Naive thymus-derived CD4-positive, alpha-beta T cell (primary cell): ENCODE results near the gene FTCDNL1. TPM values are rescaled to one million over a fixed set of nuclear protein-coding genes. Genes with fewer than 3 reads are reported as not detected.

Experiments used
- ATAC-seq: fragments of 150-1000 bp; cut with Tn5 transposase; 2 replicates; pipeline ENCODE4 v1.10.0; 2021; ENCODE audit warnings: mild to moderate bottlenecking, moderate library complexity
- CTCF ChIA-PET: fragments of 350-600 bp; sonication (Branson Sonifier 250); formaldehyde crosslinking; loops from one replicate; lab custom pipeline; 2021; ENCODE audit warnings: antibody characterized with exemption; lab: Charles Lee
- POLR2A ChIA-PET: fragments of 350-600 bp; sonication (Branson Sonifier 250); formaldehyde crosslinking; loops from one replicate; lab custom pipeline; 2021; ENCODE audit warnings: antibody characterized with exemption, inconsistent platforms; lab: Charles Lee
- DNase-seq, 9 donors: peaks; one replicate each; pipeline versions ENCODE4 v3.0.0 to v3.0.0-alpha.2; 2020 to 2022; ENCODE audit warnings: mixed read lengths in 1 of 9
- H3K27ac ChIP-seq: one replicate; pipeline ENCODE4 v1.7.0; 2013; ENCODE audit warnings: mild to moderate bottlenecking, low read depth, low read length, moderate library complexity
- H3K27me3 ChIP-seq, 2 donors: one replicate each; pipeline ENCODE4 v1.7.0; 2013; ENCODE audit warnings: low read length in 2 of 2, mild to moderate bottlenecking in 2 of 2, moderate library complexity in 2 of 2; ENCODE audit not compliant: control insufficient read depth in 2 of 2, insufficient read depth in 2 of 2
- H3K36me3 ChIP-seq, 3 experiments: 1 replicate in 2 of 3; 2 replicates in 1 of 3; pipeline ENCODE4 v1.7.0; 2013; ENCODE audit warnings: low read length in 3 of 3, mild to moderate bottlenecking in 3 of 3, moderate library complexity in 1 of 3; ENCODE audit not compliant: insufficient read depth in 3 of 3, control insufficient read depth in 2 of 3
- H3K4me1 ChIP-seq, 2 donors: one replicate each; pipeline ENCODE4 v1.7.0; 2013; ENCODE audit warnings: low read length in 2 of 2, mild to moderate bottlenecking in 2 of 2, moderate library complexity in 1 of 2; ENCODE audit not compliant: control insufficient read depth in 2 of 2, insufficient read depth in 2 of 2
- H3K4me3 ChIP-seq: 2 replicates; pipeline ENCODE4 v1.7.0; 2013; ENCODE audit warnings: mild to moderate bottlenecking, low read length
- H3K9me3 ChIP-seq, 3 experiments: 1 replicate in 2 of 3; 2 replicates in 1 of 3; pipeline ENCODE4 v1.7.0; 2013; ENCODE audit warnings: low read length in 3 of 3; ENCODE audit not compliant: control insufficient read depth in 2 of 3
- H3K27ac Mint-ChIP-seq, 9 donors: one replicate each; pipeline ENCODE4 v1.8.0; 2020 to 2022; ENCODE audit warnings: mixed read lengths in 9 of 9, mild to moderate bottlenecking in 8 of 9, moderate library complexity in 5 of 9, inconsistent platforms in 2 of 9
- H3K27me3 Mint-ChIP-seq, 5 donors: one replicate each; pipeline ENCODE4 v1.8.0; 2021 to 2022; ENCODE audit warnings: mixed read lengths in 5 of 5, mild to moderate bottlenecking in 1 of 5
- H3K36me3 Mint-ChIP-seq, 5 donors: one replicate each; pipeline ENCODE4 v1.8.0; 2020 to 2022; ENCODE audit warnings: mixed read lengths in 5 of 5, mild to moderate bottlenecking in 3 of 5, inconsistent platforms in 1 of 5
- H3K4me1 Mint-ChIP-seq, 7 donors: one replicate each; pipeline ENCODE4 v1.8.0; 2020 to 2022; ENCODE audit warnings: mixed read lengths in 7 of 7, mild to moderate bottlenecking in 3 of 7, inconsistent platforms in 1 of 7
- H3K4me3 Mint-ChIP-seq, 10 donors: one replicate each; pipeline ENCODE4 v1.8.0; 2020 to 2022; ENCODE audit warnings: mild to moderate bottlenecking in 10 of 10, mixed read lengths in 10 of 10, moderate library complexity in 6 of 10, inconsistent platforms in 2 of 10
- H3K9me3 Mint-ChIP-seq, 11 donors: one replicate each; pipeline ENCODE4 v1.8.0; 2020 to 2022; ENCODE audit warnings: mixed read lengths in 11 of 11, mild to moderate bottlenecking in 4 of 11, inconsistent platforms in 1 of 11, moderate library complexity in 1 of 11
- intact Hi-C, 2 donors: fragments of 100-400 bp; cut with micrococcal nuclease; formaldehyde crosslinking; loops; one replicate each; pipeline ENCODE4 v1.15.1; 2023
- polyA plus RNA-seq, 2 donors: library from polyadenylated mRNA; unstranded; fragments of 300-500 nt; fragmentation: Illumina TruSeq; gene quantifications; one replicate each; pipeline ENCODE4 v1.2.3, GENCODE V29; 2021
- total RNA-seq, 6 experiments: library from RNA in 5 of 6; stranded (reverse) in 5 of 6; gene quantifications; 1 replicate in 5 of 6; 2 replicates in 1 of 6; pipeline ENCODE4 v1.2.3 and lab custom pipeline; 2021 to 2026

FTCDNL1 gene
- total and polyA plus RNA-seq, 7 experiments from 2014 or later = 0.60 to 3.7 (median 1.9) TPM

DNA sequence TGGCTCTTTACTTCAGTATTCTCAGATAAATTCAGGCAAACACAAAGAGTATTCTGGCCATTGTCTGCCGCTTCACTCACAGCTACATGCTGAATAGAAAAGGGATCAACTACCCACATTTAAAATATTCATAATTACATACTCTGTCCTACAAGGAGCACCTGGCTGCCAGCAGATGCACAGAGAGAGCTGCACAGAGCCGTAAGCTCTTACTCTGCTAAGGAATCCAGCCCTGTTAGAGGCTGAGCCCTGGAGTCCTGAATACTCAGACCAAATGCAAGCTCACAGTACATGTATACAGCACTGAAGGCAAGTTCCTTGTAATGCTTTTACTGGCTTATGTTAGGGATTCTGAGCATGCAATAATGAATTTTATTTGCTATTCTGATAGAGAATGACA, 80.3 kb downstream of the FTCDNL1 start:
- Mint-ChIP-seq H3K4me1 (peaks cover 0 to 3% (median 0%) of the 10 kb centered on the region in 7 donors), H3K27me3 (peaks cover 0 to 4% (median 0%) of the 10 kb centered on the region in 5 donors), H3K36me3 (peaks cover 0 to 4% (median 0%) of the 10 kb centered on the region in 5 donors), H3K27ac (no peak overlapping the region), H3K9me3 (peaks cover 0 to 6% (median 0%) of the 10 kb centered on the region in 11 donors), H3K4me3 (no peak overlapping the region)
- Histone ChIP-seq H3K4me1 (no peaks in the 10 kb centered on the region), H3K4me3 (no peak overlapping the region), H3K9me3 (no peaks in the 10 kb centered on the region), H3K27ac (no peak overlapping the region), H3K27me3 (no peaks in the 10 kb centered on the region), H3K36me3 (no peaks in the 10 kb centered on the region)
- POLR2A ChIA-PET = no interaction called here
- DNase-seq (no peak), ATAC-seq (no peak)
- intact Hi-C loops = no loop called here
- CTCF ChIA-PET = no interaction called here

- H3K4me3 Mint-ChIP-seq = no peak overlapping the region
- no peak for ATAC-seq
- peaks cover 0 to 1% (median 0%) of the 10 kb centered on the region in 7 donors for H3K4me1 Mint-ChIP-seq
- no peak for DNase-seq
- intact Hi-C loops = no loop called here
- ChIA-PET POLR2A (no interaction called here), CTCF (interaction anchor here (0.5 to 1.6 kb wide), 2 partner anchors 10 to 1979 kb away, joined by 3 to 4 read pairs; no protein-coding TSS in a partner anchor)
- Histone ChIP-seq H3K27ac (no peak overlapping the region), H3K4me1 (no peaks in the 10 kb centered on the region), H3K27me3 (no peaks in the 10 kb centered on the region), H3K4me3 (no peak overlapping the region), H3K36me3 (no peaks in the 10 kb centered on the region), H3K9me3 (no peaks in the 10 kb centered on the region)
- no peak overlapping the region for H3K27ac Mint-ChIP-seq
- H3K27me3 Mint-ChIP-seq = peaks cover 0 to 4% (median 0%) of the 10 kb centered on the region in 5 donors
- H3K9me3 Mint-ChIP-seq = peaks cover 0 to 6% (median 0%) of the 10 kb centered on the region in 11 donors
- H3K36me3 Mint-ChIP-seq = no peaks in the 10 kb centered on the region
These were observed 85.3 kb downstream of the FTCDNL1 start for GRCh38 chr2:199765646-199766045.

DNA sequence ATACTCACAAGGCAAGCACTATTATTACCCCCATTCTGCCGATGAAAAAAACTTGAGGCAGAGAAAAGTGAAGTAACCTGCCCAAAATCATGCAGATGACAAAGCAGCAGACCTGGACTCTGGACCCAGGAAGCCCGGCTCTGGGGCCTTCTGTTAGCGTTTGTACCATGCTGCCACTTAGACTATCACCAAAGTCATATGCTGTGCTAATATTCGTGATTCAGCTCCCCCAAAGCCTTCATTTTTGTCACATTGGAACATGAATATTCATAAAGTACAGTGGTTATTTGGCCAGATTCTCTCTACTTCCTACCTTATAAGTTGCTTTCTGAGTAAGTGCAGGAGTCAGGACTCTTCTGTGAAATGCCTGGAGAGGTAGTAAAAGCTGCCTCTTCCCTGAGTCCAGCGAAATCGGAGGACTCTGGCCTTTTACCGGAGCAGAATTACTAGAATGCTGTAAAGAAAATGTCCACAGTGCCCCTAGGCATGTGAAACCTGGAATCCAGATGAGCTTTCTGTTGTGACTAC, 86.7 kb downstream of the FTCDNL1 start:
- CTCF ChIA-PET = no interaction called here
- Mint-ChIP-seq H3K4me3 (no peak overlapping the region), H3K9me3 (no peaks in the 10 kb centered on the region), H3K27ac (no peak overlapping the region), H3K27me3 (peaks cover 0 to 4% (median 0%) of the 10 kb centered on the region in 5 donors), H3K36me3 (no peaks in the 10 kb centered on the region), H3K4me1 (peaks cover 0 to 1% (median 0%) of the 10 kb centered on the region in 7 donors)
- DNase-seq (no peak), ATAC-seq (no peak)
- no peaks in the 10 kb centered on the region for H3K9me3 ChIP-seq
- no peak overlapping the region for H3K4me3 ChIP-seq
- intact Hi-C loops = no loop called here
- no peak overlapping the region for H3K27ac ChIP-seq
- no peaks in the 10 kb centered on the region for H3K27me3 ChIP-seq
- H3K4me1 ChIP-seq = no peaks in the 10 kb centered on the region
- no peaks in the 10 kb centered on the region for H3K36me3 ChIP-seq
- POLR2A ChIA-PET = no interaction called here

DNA sequence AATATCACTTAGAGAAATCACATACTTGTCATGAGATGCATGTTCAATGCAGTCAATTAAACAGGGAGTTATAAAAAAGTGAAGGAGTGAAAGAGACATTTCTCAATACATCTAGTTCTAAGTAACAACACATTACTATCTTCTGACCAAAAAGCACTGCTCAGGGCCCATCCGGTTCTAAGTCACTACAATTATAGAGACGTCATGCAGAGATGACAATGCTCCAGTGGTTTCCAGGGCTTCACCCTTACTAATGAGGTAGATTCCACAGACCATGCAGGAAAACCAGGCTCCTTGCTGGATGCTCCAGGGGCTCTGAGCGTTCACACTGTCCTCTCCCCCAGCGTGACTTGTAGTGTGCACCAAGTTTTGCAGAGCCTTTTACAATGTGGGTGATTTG, 88.0 kb downstream of the FTCDNL1 start:
- no peak for DNase-seq
- peaks cover 0 to 1% (median 0%) of the 10 kb centered on the region in 7 donors for H3K4me1 Mint-ChIP-seq
- H3K9me3 ChIP-seq = no peaks in the 10 kb centered on the region
- no peak overlapping the region for H3K27ac Mint-ChIP-seq
- no peak overlapping the region for H3K27ac ChIP-seq
- no peak for ATAC-seq
- intact Hi-C loops = no loop called here
- ChIA-PET CTCF (no interaction called here), POLR2A (no interaction called here)
- H3K36me3 Mint-ChIP-seq = no peaks in the 10 kb centered on the region
- H3K4me3 ChIP-seq = no peak overlapping the region
- no peak overlapping the region for H3K4me3 Mint-ChIP-seq
- H3K27me3 Mint-ChIP-seq = peaks cover 0 to 3% (median 0%) of the 10 kb centered on the region in 5 donors
- H3K4me1 ChIP-seq = no peaks in the 10 kb centered on the region
- H3K27me3 ChIP-seq = no peaks in the 10 kb centered on the region
- no peaks in the 10 kb centered on the region for H3K36me3 ChIP-seq
- no peaks in the 10 kb centered on the region for H3K9me3 Mint-ChIP-seq

- Mint-ChIP-seq H3K27ac (no peak overlapping the region), H3K9me3 (no peaks in the 10 kb centered on the region), H3K4me1 (no peaks in the 10 kb centered on the region), H3K27me3 (peaks cover 0 to 9% (median 5%) of the 10 kb centered on the region in 5 donors), H3K36me3 (no peaks in the 10 kb centered on the region), H3K4me3 (no peak overlapping the region)
- no peaks in the 10 kb centered on the region for H3K27me3 ChIP-seq
- POLR2A ChIA-PET = no interaction called here
- H3K9me3 ChIP-seq = no peaks in the 10 kb centered on the region
- H3K36me3 ChIP-seq = no peaks in the 10 kb centered on the region
- ATAC-seq (no peak), DNase-seq (no peak)
- H3K27ac ChIP-seq = no peak overlapping the region
- intact Hi-C loops = no loop called here
- CTCF ChIA-PET = no interaction called here
- H3K4me1 ChIP-seq = no peaks in the 10 kb centered on the region
- H3K4me3 ChIP-seq = no peak overlapping the region
These were observed 90.4 kb downstream of the FTCDNL1 start for GRCh38 chr2:199760574-199760973.

DNA sequence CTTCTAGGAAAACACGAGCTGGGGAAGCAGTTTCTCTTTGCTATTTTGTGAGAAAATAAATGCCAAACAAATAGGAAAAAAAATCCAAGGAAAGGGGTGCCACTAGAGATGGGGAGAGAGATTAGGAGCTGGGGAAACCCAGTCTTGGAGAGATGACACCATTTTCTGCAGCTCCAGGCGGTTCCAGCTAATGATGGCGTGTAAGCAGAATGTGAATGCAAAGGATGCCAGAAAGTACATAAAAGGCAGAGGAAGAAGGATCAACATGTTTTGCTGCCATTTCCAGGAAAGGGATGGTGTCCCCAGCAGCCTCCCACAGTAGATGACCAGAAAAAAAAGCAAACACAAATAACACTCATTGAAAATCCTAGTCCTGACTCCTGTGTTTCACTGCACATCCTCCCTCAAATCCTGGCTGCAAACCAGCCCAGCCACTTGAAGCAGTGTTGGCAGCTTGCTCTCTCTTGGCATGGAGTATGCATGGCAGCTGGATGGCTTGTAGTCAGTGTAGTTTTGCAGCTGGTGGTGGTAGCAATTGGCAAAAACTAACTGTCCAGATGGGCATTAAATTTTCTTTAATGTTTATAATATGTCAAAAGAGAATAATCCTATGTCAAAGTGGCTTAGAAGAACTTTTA, 93.6 kb downstream of the FTCDNL1 start:
- Mint-ChIP-seq H3K27ac (no peak overlapping the region), H3K4me3 (no peak overlapping the region), H3K9me3 (peaks cover 0 to 5% (median 0%) of the 10 kb centered on the region in 11 donors), H3K36me3 (no peaks in the 10 kb centered on the region), H3K27me3 (peaks cover 2 to 24% (median 9%) of the 10 kb centered on the region in 5 donors), H3K4me1 (no peaks in the 10 kb centered on the region)
- CTCF ChIA-PET = no interaction called here
- no peak for ATAC-seq
- intact Hi-C loops = no loop called here
- no peaks in the 10 kb centered on the region for H3K4me1 ChIP-seq
- DNase-seq = no peak
- H3K27me3 ChIP-seq = no peaks in the 10 kb centered on the region
- POLR2A ChIA-PET = no interaction called here
- no peaks in the 10 kb centered on the region for H3K9me3 ChIP-seq
- H3K27ac ChIP-seq = no peak overlapping the region
- no peaks in the 10 kb centered on the region for H3K36me3 ChIP-seq
- H3K4me3 ChIP-seq = no peak overlapping the region

- peaks cover 5 to 24% (median 9%) of the 10 kb centered on the region in 5 donors for H3K27me3 Mint-ChIP-seq
- CTCF ChIA-PET = no interaction called here
These were observed 94.2 kb downstream of the FTCDNL1 start for GRCh38 chr2:199756743-199757142.

More at GRCh38 chr2:199756743-199757142, 94.2 kb downstream of the FTCDNL1 start:
- Mint-ChIP-seq H3K9me3 (peaks cover 0 to 7% (median 0%) of the 10 kb centered on the region in 11 donors), H3K4me1 (no peaks in the 10 kb centered on the region), H3K36me3 (no peaks in the 10 kb centered on the region), H3K4me3 (no peak overlapping the region), H3K27ac (no peak overlapping the region)
- Histone ChIP-seq H3K27ac (no peak overlapping the region), H3K27me3 (no peaks in the 10 kb centered on the region), H3K4me1 (no peaks in the 10 kb centered on the region), H3K4me3 (no peak overlapping the region), H3K36me3 (no peaks in the 10 kb centered on the region), H3K9me3 (no peaks in the 10 kb centered on the region)
- ATAC-seq (no peak), DNase-seq (no peak)
- POLR2A ChIA-PET = no interaction called here
- intact Hi-C loops = no loop called here
